Stomach (tissue), 4 donors: ENCODE data around the gene ARHGAP28.

Experiments used
- CTCF ChIP-seq, 7 experiments: fragments of 450-650 bp in 4 of 7; fragments of 200-600 bp in 3 of 7; sonication (generic) in 3 of 7; IDR thresholded peaks; one replicate each; pipeline ENCODE4 v1.5.1; 2016 to 2019; ENCODE audit warnings: antibody characterized with exemption in 7 of 7, control low read depth in 2 of 7, mild to moderate bottlenecking in 1 of 7
- POLR2A ChIP-seq, 4 donors: fragments of 450-650 bp; IDR thresholded peaks; one replicate each; pipeline ENCODE4 v1.6.1; 2016; ENCODE audit warnings: antibody characterized with exemption in 4 of 4, control low read depth in 2 of 4, mild to moderate bottlenecking in 1 of 4, moderate library complexity in 1 of 4
- POLR2AphosphoS5 ChIP-seq, 3 donors: sonication (generic); formaldehyde crosslinking; IDR thresholded peaks; one replicate each; pipeline ENCODE4 v1.6.1; 2016; ENCODE audit warnings: antibody characterized with exemption in 3 of 3

- TF ChIP-seq CTCF (IDR thresholded peaks at IDR 0.05) (no peak), POLR2A (IDR thresholded peaks at IDR 0.05) (no peak), POLR2AphosphoS5 (IDR thresholded peaks at IDR 0.05) (no peak)
Observed at GRCh38 chr18:6879508-6880195, 150.1 kb downstream of the ARHGAP28 start.
